Neuron (in vitro differentiated cells): ENCODE data around the gene MAN1C1.

Experiments used
- H2AFZ ChIP-seq: one replicate; pipeline ENCODE4 v1.6.1; 2013; ENCODE audit warnings: low read depth, mild to moderate bottlenecking, inconsistent platforms, low read length, moderate library complexity
- H3K27me3 ChIP-seq: one replicate; pipeline ENCODE4 v1.6.1; 2013; ENCODE audit warnings: low read length; ENCODE audit not compliant: insufficient read depth
- H3K36me3 ChIP-seq: one replicate; pipeline ENCODE4 v1.6.1; 2013; ENCODE audit warnings: low read length; ENCODE audit not compliant: insufficient read depth
- H3K4me1 ChIP-seq: one replicate; pipeline ENCODE4 v1.6.1; 2013; ENCODE audit warnings: low read length; ENCODE audit not compliant: insufficient read depth
- H3K4me3 ChIP-seq: 2 replicates; pipeline ENCODE4 v1.5.1; 2013; ENCODE audit warnings: mild to moderate bottlenecking, low read length, moderate library complexity
- H3K9me3 ChIP-seq: one replicate; pipeline ENCODE4 v1.6.1; 2013; ENCODE audit warnings: low read length

The MAN1C1 gene

GRCh38 chr1:25616095-25616986 lies at the start of gene MAN1C1:
Gene MAN1C1 (plus strand): TSS chr1:25616791. CDS start chr1:25617798, 1,007 bp downstream.
- Histone ChIP-seq H3K27me3 (no peaks in the 10 kb centered on the region), H3K9me3 (no peaks in the 10 kb centered on the region), H3K36me3 (no peaks in the 10 kb centered on the region), H3K4me3 (peak within 1 kb of the TSS; percentile 60), H3K4me1 (peaks cover 32% of the 10 kb centered on the region), H2AFZ (peak within 1 kb of the TSS; percentile 62)

DNA sequence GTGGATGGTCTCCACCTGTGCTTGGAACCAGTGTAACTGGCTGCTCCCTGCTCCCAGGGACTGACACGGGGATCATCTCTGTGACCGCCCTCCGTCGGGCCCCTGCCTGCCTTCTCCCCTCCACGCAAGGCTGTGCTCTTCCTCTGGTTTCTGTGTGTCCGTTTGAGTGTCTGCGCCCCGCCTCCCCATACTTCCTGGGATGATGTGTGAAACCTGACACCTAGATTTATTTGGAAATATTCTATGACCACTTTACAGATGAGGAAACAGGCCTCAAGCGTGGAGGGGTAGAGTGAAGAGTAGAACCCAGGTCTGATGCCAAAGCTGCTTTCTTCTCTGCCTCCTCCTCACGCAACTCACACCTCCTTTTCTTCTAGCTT lies 48.9 kb upstream of the MAN1C1 start:
- H3K9me3 ChIP-seq: no peaks in the 10 kb centered on the region
- H3K4me1 ChIP-seq: peaks cover 62% of the 10 kb centered on the region
- H3K36me3 ChIP-seq: no peaks in the 10 kb centered on the region
- H3K27me3 ChIP-seq: no peaks in the 10 kb centered on the region
- H2AFZ ChIP-seq: no peak overlapping the region
- no peak overlapping the region for H3K4me3 ChIP-seq

DNA sequence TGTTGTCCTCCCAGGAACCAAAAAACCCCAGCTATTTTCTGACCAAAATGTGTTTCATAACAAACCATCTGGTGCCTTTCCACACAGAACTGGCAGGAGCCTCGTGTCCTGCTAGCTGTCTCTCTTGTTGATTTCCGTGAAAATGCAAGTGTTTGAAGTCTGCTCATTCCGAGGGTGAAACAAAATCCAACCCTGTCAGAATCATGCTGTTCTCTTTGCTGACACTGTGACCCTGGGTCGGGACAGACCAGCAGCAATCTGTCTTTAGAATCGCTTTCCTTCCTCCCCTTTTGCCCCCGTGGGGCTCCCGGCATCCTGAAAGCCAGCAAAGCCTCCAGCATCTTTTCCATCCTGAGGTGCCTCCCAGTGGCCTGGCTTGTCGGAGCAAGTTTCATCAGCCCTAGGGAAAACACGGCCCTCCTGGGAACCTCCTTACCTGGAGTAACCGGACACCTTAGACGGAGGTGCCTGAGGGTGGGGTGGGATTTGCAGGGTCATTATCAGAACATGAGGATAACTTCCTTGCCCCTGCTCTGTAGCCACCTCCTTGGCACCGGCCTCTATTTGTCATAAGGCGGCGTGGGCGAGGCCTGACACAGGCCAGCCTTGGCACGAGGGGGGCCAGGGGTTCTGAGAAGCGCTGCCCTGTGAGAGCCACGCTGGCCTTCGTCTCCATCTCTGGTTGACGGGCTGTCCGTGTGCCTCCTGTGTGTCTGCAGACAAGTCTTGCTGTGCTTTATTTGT lies 48.3 kb upstream of the MAN1C1 start:
- peaks cover 62% of the 10 kb centered on the region for H3K4me1 ChIP-seq
- H3K27me3 ChIP-seq: no peaks in the 10 kb centered on the region
- no peak overlapping the region for H2AFZ ChIP-seq
- no peaks in the 10 kb centered on the region for H3K9me3 ChIP-seq
- no peaks in the 10 kb centered on the region for H3K36me3 ChIP-seq
- H3K4me3 ChIP-seq: no peak overlapping the region

DNA sequence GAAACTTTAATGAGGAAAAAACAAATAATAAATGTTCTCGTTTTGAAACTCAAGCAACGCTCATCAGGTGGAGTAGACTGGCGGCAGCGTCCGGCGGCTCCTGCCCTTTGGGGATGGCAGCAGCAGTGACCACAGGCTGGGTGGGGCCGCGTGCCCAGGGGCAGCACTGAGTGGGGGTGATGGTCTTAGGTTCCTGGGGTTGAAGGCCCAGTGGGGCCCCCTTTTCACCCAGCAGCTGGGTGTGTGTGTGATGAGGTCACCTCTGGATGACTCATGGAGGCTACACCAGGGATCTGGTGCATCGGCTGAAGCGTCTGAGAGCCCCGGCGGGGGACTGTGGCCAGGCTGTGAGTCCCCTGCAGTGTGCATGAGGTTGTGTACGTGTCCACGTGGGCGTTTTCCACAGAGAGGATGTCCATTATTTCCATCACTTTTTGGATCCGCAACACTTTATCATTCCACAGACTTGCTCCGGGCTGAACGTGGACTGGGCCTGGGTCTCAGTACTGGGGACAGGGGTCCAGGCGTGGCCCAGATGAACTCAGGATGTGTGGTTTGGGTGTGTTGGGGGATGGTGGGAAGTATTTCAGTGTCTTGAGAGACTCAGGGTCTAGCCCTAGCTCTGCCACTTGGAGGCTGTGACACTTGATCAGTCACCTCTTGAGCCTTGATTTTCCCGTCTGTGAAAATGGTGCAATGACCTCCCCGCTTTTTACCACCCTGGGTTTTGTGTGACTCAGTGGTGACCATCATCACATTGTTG lies 47.6 kb upstream of the MAN1C1 start:
- Histone ChIP-seq H3K27me3 (peaks cover 1% of the 10 kb centered on the region), H3K4me1 (peaks cover 61% of the 10 kb centered on the region), H3K4me3 (no peak overlapping the region)

DNA sequence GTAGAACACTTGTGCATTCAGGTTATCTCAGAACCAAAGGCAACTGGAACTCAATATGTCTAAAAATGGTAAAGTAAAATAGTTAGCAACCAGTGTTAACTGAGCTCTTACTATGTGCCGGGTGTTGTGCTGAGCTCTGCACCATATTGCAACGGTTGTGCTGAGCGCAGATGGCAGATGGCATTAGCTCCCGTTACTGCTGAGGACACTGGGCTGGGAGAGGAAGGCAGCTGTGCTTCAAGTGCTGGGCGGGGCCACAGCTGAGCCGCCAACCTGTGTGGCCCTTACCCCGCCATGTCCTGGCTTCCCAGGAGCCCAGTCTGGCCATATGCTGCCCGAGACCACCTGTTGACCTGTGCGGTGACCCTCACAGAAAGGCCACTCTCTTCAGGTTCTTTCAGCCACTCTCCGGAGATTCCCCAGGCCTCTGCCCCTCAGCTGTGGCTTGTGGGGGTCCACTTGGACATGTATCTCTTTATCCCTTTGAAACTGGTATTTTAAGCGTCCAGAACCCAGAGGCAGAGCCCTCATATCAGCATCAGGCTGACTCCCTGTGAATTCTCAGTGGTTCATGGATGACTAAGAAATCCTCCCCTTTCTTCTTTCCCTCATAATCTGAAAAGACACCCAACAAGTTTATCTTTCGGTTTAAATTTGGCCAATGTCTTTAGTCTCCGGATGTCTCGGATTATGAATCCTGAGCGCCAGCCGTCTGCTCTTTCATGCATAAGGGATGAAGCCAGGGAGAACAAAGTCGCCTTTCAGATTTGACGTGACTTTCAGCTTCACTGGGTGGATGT lies 46.8 kb upstream of the MAN1C1 start:
- peaks cover 2% of the 10 kb centered on the region for H3K27me3 ChIP-seq
- no peaks in the 10 kb centered on the region for H3K36me3 ChIP-seq
- no peaks in the 10 kb centered on the region for H3K9me3 ChIP-seq
- no peak overlapping the region for H3K4me3 ChIP-seq
- H3K4me1 ChIP-seq: peaks cover 57% of the 10 kb centered on the region
- no peak overlapping the region for H2AFZ ChIP-seq

More for the DNA sequence above, 47.6 kb upstream of the MAN1C1 start:
- no peaks in the 10 kb centered on the region for H3K36me3 ChIP-seq
- no peaks in the 10 kb centered on the region for H3K9me3 ChIP-seq
- H2AFZ ChIP-seq: no peak overlapping the region

GRCh38 chr1:25570798-25571521 lies 45.6 kb upstream of the MAN1C1 start:
- peaks cover 2% of the 10 kb centered on the region for H3K27me3 ChIP-seq
- peaks cover 46% of the 10 kb centered on the region for H3K4me1 ChIP-seq
- H3K4me3 ChIP-seq: no peak overlapping the region
- H3K9me3 ChIP-seq: no peaks in the 10 kb centered on the region
- H2AFZ ChIP-seq: no peak overlapping the region
- no peaks in the 10 kb centered on the region for H3K36me3 ChIP-seq

DNA sequence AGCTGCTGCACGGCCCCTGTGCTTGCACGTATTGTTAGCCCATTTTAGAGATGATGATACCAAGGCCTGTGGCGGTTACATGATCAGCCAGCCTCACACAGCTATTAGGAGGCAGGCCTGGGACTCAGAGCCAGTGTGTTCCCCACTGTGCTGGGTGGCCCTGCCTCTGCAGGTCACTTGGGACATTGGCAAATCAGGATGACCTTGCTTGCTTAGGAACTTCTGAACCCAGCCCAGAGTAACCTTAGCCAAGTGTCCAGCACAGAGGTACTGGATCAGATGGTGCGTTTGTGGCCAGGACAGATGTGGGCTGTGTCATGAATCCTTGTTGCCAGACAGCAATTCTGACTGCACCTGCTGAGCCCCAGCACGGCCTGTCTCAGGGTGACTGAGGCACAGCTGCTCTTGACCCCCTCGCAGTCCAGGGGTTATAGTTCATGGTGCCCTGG lies 45.0 kb upstream of the MAN1C1 start:
- Histone ChIP-seq H3K36me3 (no peaks in the 10 kb centered on the region), H3K4me1 (peaks cover 40% of the 10 kb centered on the region), H3K9me3 (no peaks in the 10 kb centered on the region), H3K27me3 (peaks cover 2% of the 10 kb centered on the region), H2AFZ (no peak overlapping the region), H3K4me3 (no peak overlapping the region)

- H2AFZ ChIP-seq: no peak overlapping the region
- H3K9me3 ChIP-seq: no peaks in the 10 kb centered on the region
- peaks cover 2% of the 10 kb centered on the region for H3K27me3 ChIP-seq
- H3K4me3 ChIP-seq: no peak overlapping the region
- H3K36me3 ChIP-seq: no peaks in the 10 kb centered on the region
- peaks cover 38% of the 10 kb centered on the region for H3K4me1 ChIP-seq
These were observed 44.5 kb upstream of the MAN1C1 start for GRCh38 chr1:25572107-25572506.

DNA sequence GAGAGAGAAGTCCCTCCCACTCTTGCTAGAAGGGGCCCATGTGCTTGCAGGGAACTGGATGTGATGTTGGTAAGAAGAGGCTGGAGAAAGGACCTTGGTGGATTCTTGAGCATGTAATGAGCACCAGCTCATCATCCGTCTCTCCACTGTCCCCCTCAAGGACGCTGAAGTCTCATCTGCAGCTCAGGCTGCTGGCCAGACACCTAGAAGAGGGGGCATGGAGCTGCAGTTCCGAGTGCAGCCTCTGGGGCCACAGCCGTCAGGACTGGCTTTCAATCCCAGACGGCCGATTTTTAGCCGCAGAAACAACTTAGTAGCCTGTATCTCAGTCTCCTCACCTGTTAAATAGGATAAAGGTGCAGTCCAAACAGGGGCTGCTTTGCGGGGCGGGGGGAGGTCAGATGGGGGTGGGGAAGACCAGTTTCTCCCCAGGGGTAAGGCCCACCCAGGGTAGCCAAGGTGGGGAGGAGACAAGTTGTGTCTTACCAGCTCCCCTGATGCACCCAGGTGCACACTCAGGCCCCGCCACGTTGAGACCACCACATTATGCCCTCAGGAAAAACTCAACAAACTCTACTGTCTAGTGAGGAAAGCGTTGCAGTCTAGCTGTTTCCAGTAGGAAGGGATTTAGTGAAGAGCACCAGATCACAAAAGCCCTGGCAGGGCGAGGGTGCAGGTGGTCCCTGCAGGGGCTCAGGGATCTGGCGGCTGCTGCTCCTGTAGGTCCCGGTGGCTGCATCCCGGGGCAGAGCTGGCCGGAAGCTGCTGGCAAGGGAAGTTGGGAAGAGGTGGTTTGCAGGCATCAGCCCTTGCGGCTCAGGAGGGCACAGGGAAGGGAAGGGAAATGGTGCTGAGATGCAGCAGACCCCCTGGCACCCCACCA lies 43.6 kb upstream of the MAN1C1 start:
- Histone ChIP-seq H3K9me3 (no peaks in the 10 kb centered on the region), H3K27me3 (peaks cover 2% of the 10 kb centered on the region), H3K4me3 (no peak overlapping the region)

GRCh38 chr1:25573591-25573930 lies 43.0 kb upstream of the MAN1C1 start:
- Histone ChIP-seq H2AFZ (no peak overlapping the region), H3K36me3 (no peaks in the 10 kb centered on the region), H3K27me3 (peaks cover 2% of the 10 kb centered on the region), H3K4me3 (no peak overlapping the region), H3K9me3 (no peaks in the 10 kb centered on the region), H3K4me1 (peaks cover 23% of the 10 kb centered on the region)

More for the DNA sequence above, 43.6 kb upstream of the MAN1C1 start:
- Histone ChIP-seq H3K36me3 (no peaks in the 10 kb centered on the region), H2AFZ (no peak overlapping the region), H3K4me1 (peaks cover 30% of the 10 kb centered on the region)

- no peaks in the 10 kb centered on the region for H3K9me3 ChIP-seq
- H3K27me3 ChIP-seq: peaks cover 2% of the 10 kb centered on the region
- no peaks in the 10 kb centered on the region for H3K36me3 ChIP-seq
- no peak overlapping the region for H3K4me3 ChIP-seq
- H3K4me1 ChIP-seq: peaks cover 19% of the 10 kb centered on the region
- H2AFZ ChIP-seq: no peak overlapping the region
These were observed 42.6 kb upstream of the MAN1C1 start for GRCh38 chr1:25573961-25574360.
